GM20431 (cell line): ENCODE measurements around the gene TBX20.
"Not testable (repeated sequence)": the region's sequence is repeated elsewhere in the genome, so short reads cannot be mapped to it uniquely, and the experiment has no call there.

ENCODE experiments used
- in situ Hi-C: fragments of 300-500 bp; cut with MseI, MboI; formaldehyde crosslinking; loops from one replicate; pipeline ENCODE4 v1.15.0; 2020; ENCODE audit warnings: low sequenced_read_pairs; ENCODE audit not compliant: unreplicated experiment

Gene TBX20

DNA sequence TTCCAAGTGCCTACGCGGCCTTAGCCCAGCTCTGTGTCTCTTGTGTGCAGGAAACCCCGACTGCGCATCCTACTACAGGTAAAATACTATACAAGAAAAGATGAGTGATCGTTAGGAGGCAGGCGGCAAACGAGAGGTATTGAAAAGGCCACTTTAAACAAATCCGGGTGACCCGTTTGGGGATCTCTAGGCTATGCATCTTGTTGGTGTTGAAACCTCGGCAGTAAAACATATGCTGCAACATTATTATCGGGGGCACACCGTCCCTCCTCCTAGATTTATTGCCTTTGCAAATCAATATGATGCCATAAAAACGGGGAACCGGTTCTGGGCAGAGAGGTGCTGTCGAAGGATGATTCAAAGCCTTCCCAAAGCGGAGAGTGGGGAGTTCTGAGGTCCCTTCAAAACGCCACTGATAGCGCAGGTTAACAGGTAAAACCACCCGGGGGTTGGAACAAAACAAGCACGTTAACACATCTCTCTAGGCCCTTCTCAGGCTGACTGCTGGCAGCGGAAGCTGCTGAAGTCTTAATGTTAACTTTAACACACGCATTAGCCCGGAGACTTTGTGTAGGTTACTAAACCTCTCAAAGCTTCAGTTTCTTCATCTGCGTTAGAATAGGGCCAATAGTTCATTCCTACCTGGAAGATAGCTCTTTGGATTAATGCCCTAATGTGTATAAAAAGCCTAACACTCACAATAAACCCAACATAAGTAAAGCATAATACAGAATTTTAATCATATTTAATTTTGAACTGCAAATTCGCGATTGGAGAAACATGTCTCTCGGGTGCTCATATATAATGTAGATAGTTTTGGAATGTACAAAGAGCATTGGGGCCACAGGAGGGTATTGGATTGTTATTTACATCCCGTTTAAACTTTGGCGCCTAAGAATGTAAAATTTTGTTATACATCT is 2.6 kb upstream of the TBX20 start:
- in situ Hi-C loops = no loop called here

DNA sequence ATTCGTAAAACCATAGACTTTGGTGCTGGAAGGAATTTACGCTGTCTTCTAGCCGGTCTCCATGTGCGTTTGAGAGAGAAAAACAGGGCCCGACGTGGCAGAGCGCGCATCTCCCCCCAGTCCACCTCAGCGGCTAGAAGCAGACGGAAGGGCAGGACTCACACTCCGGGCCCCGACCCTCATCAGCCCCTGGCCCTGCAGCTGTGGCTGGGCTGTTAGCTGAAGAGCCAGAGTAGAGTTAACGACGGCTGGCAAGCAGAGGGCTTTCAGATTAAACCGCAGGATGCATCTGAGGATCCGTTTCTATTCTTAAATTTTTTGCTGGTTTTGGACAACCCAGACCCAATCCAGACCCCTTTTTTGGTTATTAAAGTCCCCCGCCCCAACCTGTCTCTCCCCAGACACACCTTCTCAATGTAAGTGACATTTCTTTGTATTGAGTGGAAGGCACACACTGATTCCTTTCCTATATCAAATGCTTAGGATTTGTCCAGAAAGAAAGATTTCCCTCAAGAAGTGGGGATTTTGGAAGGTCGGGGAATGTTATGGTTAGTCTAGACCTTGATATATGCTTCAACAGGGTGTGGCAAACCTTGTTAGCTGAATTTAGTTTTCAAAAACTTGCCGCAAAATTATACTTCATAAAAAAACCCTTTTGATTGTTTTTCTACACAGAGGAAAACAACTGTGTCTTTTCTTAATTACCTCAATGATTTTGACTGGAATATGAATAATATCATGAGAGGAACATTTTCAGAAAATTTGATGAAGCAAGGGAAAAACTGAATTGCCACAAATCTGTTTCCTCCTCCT is 1.7 kb upstream of the TBX20 start:
- in situ Hi-C loops = no loop called here

DNA sequence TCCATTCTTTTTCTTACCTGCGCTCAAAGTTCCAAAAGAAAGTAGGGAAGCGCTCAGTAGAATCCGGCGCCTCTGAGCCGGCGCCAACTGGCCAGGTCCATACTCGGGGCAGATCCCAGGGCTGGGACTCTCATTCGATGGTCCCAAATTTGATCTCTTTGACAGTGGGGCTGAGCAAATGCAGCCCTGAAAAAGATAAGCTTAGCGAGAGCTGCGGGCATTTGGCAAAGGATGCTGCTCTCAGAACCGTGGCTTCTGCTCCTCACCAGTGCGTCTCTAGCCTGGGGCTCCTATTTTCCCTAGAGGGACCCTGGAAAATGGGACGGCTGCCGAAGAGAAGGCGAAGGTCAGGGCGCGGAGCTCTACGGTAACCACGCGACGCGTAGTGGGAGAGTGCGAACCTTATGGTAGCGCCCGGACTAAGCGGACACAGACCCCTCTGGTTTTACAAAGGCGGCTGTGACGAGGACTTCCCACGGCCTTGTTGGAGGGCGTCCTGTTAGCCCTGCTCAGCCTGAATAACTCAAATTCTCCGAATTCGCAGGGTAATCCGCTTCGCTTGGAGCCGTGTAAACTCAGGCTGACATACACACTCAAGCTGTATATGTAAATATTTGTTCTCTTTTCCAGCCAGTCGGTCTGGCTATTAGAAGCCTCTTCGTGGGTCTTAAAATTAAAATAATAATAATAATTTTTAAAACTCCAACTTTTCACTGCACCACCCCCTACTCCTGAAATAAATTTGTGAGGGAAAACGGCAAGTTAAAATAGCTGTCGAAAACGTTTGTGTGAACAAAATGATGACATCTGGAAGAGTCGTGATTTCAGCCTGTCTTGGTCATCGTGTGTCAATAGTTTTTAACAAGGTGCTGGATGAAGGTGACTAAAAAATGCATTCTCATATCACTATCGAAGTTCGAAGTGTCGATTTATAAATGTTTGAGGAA is 869 bp upstream of the TBX20 start:
- in situ Hi-C loops = no loop called here

DNA sequence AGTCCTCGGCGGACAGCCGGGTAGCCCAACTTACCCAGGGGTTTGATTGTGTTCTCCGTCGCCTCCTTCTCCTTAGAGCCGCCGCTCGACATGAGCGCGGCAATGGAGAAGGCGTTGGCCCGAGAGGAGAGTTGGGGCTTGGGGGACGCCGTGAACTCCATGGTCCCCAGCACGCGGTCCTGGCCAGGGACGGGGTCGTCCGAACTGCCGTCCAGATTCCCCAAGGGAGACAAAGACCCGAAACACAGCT is 515 bp downstream of the TBX20 start:
- in situ Hi-C loops = no loop called here

DNA sequence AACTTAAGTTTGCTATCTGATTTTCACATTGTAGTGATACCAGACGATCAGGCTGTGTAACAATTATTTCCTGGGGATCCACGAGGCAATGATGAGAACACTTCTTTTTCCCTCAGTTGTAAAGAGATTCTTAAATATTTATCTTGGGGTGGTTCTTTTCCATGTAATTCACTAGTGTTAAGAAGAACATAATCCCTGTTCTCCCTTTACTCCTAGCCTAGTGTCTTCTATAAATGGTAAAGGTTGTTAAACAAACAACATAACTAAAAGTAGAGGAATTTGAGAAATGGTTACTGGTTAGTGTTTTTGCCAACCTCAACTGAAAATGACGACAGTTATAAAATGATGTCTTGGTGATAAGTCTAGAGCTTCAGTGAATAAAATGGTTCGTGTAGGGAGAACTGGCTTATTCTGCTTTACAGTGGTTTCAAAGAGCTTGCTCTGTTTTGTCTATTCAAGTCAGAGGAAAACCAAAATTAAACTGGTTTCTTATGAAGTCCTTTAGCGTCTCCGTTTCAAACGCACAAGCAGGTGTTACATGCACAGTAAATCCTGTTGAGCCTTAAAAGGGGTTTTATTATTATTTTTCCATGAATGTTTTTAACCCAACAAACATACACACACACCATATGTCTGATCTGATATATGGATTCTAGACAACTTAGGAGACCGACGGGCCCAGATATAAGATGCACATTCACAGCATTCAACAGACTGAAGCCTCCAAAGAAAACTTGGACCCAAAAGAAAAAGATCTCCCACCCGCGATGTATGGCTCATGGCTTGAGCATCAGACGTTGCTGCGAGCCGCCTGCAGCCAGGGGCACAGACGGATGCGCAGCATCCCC is 1.1 kb downstream of the TBX20 start:
- in situ Hi-C loops = no loop called here

DNA sequence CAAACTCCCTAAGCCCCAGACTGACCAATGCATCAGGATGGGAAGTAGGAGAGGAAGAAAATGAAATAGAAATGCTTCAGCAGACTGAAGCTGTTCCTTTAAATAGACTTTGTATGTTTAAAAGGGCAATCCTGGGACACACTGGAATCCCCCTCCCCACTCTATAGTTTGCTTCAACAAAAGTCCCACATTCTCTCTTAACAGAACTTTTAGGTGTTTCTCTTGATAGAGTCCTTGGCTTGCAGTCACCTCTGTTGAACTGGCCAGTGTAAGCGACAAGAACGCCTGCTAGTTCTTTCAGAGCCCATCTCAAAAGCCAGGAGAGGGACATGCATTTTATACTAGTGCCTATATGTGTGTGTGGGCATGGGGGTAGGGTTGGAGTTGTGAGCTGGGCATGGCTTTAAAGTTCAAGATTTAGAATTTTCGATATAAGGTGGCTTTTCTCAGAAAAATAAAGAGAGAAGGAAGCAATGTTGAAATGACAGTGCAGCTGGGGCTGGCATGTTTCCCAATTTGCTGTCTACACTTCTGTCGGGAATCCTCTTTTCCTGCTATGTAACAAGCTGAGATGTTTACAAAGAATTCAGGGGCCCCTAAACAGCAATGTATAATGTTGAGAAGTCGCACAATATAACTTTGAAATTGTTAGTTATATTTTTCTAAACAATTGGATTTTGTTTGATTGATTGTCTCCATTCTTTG is 2.1 kb downstream of the TBX20 start:
- in situ Hi-C loops = no loop called here

DNA sequence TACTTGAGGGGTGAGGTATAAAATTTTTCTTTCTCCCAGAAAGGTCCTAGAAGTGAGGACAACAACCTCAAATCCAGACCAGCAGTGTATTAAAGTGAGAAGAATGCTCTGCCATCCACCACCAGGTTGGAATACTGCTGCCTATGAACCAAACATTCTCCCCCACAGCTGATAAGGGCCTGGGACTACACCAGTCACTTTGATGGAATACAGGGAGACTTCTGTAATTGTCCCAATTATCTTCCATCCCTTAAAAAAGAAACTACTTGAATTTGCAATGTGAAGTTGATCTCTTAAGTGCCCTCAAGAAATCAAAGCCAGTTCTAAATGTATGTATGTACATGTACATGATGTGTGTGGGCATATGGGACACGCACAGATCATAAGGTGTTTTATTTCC is 3.0 kb downstream of the TBX20 start:
- in situ Hi-C loops = no loop called here

DNA sequence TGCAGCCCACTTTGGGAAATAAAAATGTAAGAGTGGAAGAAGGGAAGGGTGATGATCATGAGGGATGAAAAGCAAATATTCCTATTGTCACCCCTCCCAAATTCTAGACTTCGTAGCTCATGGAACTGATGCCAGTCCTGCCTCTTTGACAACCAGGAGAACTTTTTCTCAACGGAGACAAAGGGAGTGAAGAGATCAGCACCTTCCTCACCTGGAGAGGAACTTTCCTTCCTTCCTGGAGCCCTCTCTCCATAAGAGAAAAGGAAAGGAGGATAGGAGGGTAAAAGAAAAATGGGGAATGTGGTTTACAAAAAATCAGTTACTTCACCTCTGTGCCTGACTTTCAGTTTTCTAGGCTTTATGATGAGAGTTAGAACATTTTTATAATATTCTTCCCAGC is 3.4 kb downstream of the TBX20 start:
- in situ Hi-C loops = no loop called here

DNA sequence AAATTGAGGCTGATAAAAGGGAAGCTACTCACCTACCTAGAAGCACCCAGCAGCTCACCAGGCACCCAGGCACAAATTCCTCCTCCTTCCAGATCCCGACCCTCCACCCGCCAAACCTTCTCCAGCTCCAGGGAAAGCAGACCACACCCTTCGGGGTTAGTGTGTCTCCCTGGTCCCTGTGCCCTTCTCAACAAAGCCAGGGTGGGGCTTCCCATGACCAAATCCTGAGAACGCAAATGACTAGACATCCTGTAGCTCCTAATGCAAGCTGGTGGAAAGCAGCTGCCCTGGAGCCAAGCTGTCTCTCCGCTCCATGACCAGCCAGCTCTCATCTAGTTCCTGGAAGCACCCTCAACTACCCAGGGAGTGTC is 4.4 kb downstream of the TBX20 start:
- in situ Hi-C loops = no loop called here

DNA sequence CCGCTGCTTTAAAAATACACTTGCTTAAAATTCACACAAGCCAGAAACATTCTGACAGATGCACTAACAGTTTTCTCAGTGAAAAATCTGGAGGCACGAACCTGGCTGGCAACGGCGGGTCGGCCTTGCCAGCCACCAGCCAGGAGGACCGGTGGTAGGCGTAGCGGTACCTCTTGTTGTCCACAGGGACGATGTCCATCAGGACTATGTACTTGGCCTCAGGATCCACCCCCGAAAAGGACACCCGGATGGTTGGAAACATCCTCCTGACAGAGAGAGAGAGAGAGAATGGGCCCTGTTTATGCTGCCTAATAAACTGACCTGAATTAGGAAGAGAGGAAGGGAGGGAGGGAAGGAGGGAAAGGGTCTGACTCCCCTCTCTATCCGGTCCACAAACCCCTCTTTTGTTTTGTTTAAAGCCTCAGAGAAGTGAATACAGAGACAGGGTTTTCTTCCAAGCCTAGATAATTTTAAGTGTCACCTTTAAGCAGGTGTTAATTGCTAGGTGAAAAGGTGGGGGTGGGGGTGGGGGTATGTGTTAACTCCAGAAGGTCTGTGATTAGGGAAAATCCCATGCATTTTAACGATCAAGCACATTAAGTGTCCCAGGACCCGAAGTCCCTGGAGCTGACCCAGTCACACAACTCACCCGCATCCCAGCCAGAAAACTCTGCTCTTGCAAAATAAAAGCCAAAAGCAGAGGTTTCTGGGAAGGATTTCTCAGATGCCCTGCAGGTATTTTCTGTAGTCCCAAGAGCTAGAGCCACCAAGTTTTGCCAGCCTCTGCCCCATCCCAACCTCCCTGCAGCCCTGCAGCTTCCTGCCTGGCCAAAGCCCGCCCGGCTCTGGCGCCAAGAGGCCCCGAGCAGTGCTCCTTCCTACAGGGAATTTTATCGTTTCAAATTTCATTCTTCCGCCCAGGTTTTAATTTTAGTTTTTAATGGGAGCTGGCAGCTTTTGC is 5.0 kb downstream of the TBX20 start:
- in situ Hi-C loops = no loop called here

DNA sequence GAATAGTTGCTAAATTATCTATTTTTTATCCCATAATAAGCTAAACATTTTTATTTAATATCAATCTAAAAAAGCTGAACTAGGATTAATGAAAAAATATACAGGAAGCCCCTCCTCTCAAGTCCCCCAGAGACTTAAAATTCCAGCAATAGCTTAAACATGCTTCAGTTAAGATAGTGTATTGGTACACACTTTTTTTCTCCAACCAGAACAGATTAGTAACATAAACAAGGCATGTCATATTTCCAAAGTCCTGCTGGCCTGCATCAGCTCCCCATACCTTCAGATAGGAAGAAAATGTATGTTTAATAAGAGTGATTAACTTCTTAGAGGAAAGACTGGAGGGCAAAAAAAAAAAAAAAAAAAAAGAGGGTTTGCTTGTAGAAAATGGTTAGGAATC is 7.1 kb downstream of the TBX20 start:
- in situ Hi-C loops = no loop called here

DNA sequence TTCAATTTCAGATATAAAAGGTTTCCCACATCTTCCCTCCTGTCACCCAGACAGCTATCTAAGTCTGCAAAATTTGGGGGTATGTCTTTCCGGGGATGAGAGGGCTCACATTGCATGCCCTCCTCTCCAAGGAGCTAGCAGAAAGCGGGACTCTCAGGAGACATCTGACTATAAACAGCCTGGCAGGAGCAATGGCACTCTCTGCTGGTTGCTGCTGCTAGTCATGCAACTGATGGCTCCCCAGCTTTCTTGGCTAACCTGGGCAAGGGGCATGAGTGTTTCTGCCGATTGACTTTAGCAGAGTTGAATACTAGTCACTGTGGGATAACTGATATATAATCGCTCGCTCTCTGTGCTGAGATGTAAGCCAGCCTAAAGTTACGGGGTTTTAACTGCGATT is 12.0 kb downstream of the TBX20 start:
- in situ Hi-C loops = no loop called here

DNA sequence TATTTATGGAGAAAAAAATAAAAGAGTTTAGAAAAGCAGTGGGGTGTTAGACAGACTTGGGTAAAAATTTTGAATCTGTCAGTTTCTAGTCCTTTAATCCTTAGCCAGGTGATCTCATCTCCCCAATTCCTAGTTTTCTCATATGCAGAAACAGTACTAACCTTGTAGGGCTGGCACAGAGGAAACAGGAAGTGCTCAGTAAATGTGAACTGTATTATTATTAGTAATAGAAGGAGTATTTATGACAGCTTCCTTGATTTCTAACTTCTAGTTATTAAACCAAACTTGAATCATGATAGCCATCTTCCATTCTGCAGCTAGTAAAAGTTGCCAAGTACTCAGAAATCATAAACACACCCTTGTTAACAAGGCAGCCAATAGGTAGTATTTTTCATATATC is 12.5 kb downstream of the TBX20 start:
- in situ Hi-C loops = no loop called here

DNA sequence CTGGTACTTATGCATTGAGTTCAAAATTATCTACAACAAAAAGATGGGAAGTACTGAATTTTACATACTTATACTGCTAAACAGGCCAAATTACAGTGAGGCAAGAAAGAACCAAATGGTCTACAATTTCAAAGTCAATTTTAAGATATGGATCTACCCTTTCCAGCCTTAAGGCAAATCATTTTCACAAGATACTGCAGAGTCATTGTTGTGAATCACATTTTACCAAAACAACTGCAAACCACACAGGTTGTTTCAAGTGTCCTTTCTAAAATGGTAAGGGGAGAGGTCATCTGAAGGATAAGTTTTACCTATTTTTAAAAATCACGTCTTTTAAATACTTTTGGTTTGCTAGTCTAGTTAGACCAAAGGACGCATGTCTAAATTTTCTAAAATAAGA is 12.9 kb downstream of the TBX20 start:
- in situ Hi-C loops = not testable (repeated sequence)

DNA sequence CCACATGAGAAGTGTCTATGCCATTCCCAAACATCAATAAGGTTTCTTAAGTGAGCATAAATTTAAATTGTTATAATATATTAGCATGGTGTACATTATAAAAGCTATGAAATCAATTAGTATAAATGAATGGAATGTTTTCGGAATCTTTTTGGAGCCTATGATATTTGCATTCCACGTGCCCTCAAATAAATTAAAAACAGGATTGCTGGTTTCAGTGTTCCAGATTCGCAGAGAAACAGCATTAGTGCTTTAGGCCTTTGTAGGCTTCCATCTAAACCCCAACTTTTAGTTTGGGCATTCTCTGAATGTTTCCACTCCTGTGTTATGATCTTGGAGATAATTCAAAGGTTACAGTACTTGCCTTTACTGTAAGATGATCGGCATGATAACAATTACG is 15.4 kb downstream of the TBX20 start:
- in situ Hi-C loops = not testable (repeated sequence)

DNA sequence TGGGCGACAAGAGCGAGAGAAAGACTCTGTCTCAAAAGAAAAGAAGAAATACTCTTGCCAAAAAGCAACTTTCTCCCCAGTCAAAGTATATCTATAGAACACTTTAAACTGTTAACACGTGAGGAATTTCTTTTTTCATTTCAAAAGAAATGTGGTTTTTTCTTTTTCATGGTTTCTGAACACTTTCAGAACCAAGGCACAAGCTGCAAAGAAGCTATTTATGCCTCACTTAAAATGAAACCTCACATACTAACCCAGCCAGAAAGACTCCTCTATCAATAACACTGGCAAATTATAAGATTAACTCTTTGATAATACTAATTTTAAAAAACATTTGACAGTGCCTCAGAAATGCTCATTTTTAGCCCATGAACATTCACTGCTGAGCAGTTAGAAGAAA is 20.9 kb downstream of the TBX20 start:
- in situ Hi-C loops = no loop called here

DNA sequence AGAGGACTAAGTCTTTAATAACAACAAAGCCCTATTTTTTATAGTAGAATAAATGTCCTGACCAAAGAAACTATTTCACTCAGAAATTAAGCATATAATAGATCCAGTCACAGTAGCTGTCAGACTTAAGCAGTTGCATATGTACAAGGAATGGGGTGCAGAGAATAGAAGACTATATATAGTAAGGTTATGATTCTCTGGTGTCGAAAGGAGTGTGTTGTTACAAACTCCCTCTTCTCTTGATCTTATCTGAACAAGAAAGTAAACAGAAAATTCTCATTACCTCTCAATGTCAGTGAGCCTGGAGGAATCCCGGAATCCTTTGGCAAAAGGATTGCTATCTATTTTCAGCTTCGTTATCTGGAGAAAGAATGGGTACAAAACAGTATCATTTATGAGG is 22.7 kb downstream of the TBX20 start:
- in situ Hi-C loops = not testable (repeated sequence)
